MM.1S (cell line): ENCODE data around the gene GHRL.
"Not testable (repeated sequence)": the region's sequence is repeated elsewhere in the genome, so short reads cannot be mapped to it uniquely, and the experiment has no call there.

Experiments
- EZH2 ChIP-seq: fragments of 300-600 bp; sonication (generic); optimal IDR thresholded peaks from 2 replicates; pipeline ENCODE3; 2017; ENCODE audit warnings: low read depth, mild to moderate bottlenecking, antibody characterized with exemption, low read length, mixed read lengths
- EZH2phosphoT487 ChIP-seq: fragments of 300-600 bp; sonication (generic); IDR thresholded peaks from 2 replicates; pipeline ENCODE4 v1.6.1; 2018; ENCODE audit warnings: antibody characterized with exemption, low read length
- TF ChIP-seq, protein P1 (sequence below): fragments of 300-600 bp; sonication (generic); IDR thresholded peaks from 2 replicates; pipeline ENCODE4 v1.5.1; 2016; ENCODE audit warnings: antibody characterized with exemption, low read length, mixed read lengths

DNA sequence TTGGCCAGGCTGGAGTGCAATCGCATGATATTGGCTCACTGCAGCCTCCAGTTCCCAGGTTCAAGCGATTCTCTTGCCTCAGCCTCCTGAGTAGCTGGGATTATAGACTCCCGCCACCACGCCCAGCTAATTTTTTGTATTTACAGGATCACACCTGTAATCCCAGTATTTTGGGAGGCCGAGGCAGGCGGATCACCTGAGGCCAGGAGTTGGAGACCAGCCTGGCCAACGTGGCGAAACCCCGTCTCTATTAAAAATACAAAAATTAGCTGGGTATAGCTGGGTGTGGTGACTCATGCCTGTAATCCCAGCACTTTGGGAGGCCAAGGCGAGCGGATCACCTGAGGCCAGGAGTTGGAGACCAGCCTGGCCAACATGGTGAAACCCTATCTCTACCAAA lies 20.3 kb downstream of the GHRL start:
- TF ChIP-seq, protein P1, sequence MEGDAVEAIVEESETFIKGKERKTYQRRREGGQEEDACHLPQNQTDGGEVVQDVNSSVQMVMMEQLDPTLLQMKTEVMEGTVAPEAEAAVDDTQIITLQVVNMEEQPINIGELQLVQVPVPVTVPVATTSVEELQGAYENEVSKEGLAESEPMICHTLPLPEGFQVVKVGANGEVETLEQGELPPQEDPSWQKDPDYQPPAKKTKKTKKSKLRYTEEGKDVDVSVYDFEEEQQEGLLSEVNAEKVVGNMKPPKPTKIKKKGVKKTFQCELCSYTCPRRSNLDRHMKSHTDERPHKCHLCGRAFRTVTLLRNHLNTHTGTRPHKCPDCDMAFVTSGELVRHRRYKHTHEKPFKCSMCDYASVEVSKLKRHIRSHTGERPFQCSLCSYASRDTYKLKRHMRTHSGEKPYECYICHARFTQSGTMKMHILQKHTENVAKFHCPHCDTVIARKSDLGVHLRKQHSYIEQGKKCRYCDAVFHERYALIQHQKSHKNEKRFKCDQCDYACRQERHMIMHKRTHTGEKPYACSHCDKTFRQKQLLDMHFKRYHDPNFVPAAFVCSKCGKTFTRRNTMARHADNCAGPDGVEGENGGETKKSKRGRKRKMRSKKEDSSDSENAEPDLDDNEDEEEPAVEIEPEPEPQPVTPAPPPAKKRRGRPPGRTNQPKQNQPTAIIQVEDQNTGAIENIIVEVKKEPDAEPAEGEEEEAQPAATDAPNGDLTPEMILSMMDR: not testable (repeated sequence)
- not testable (repeated sequence) for TF ChIP-seq EZH2, EZH2phosphoT487
